Osteoblast (primary cell): ENCODE results near the gene DRD3. TPM values are rescaled to one million over a fixed set of nuclear protein-coding genes. Genes with fewer than 3 reads are reported as not detected.

Source experiments
- DNase-seq: peaks from one replicate; pipeline ENCODE4 v3.0.0; 2011; ENCODE audit warnings: low spot score, mixed read lengths; ENCODE audit not compliant: insufficient read length; ENCODE audit errors: missing footprints
- H2AFZ ChIP-seq: 2 replicates; pipeline ENCODE4 v1.6.0; 2011; ENCODE audit warnings: mild to moderate bottlenecking, low read length
- H3K27ac ChIP-seq: 2 replicates; pipeline ENCODE4 v1.5.1; 2011; ENCODE audit warnings: mild to moderate bottlenecking, low read depth, low read length, moderate library complexity
- H3K27me3 ChIP-seq: 2 replicates; pipeline ENCODE4 v1.6.0; 2012; ENCODE audit warnings: mild to moderate bottlenecking, control low read depth, inconsistent platforms, low read length, moderate library complexity; ENCODE audit not compliant: insufficient read depth
- H3K36me3 ChIP-seq: 2 replicates; pipeline ENCODE4 v1.5.1; 2011; ENCODE audit warnings: mild to moderate bottlenecking, low read length, control low read depth, moderate library complexity; ENCODE audit not compliant: insufficient read depth
- H3K4me1 ChIP-seq: 2 replicates; pipeline ENCODE4 v1.5.1; 2011; ENCODE audit warnings: mild to moderate bottlenecking, low read length, control low read depth, moderate library complexity; ENCODE audit not compliant: insufficient read depth
- H3K4me2 ChIP-seq: 2 replicates; pipeline ENCODE4 v1.6.0; 2011; ENCODE audit warnings: mild to moderate bottlenecking, low read length; ENCODE audit not compliant: insufficient read depth
- H3K4me3 ChIP-seq: fragments of 200-600 bp; sonication (generic); 3 replicates; pipeline ENCODE4 v1.5.1; 2012; ENCODE audit warnings: mild to moderate bottlenecking, low read length, inconsistent platforms; ENCODE audit not compliant: insufficient read depth
- H3K79me2 ChIP-seq: 2 replicates; pipeline ENCODE4 v1.6.0; 2012; ENCODE audit warnings: mild to moderate bottlenecking, low read length, control low read depth, inconsistent platforms; ENCODE audit not compliant: insufficient read depth
- H3K9me3 ChIP-seq: 2 replicates; pipeline ENCODE4 v1.5.1; 2011; ENCODE audit warnings: low read depth, low read length, control low read depth
- H4K20me1 ChIP-seq: 2 replicates; pipeline ENCODE4 v1.6.0; 2012; ENCODE audit warnings: mild to moderate bottlenecking, low read length, control low read depth; ENCODE audit not compliant: insufficient read depth
- total RNA-seq: library from RNA; depleted of rRNA; stranded (reverse); fragments of >200 nt; gene quantifications from 2 replicates; pipeline ENCODE4 v1.2.3, GENCODE V29; 2012
- TF ChIP-seq, protein P1 (sequence below): IDR thresholded peaks from 2 replicates; pipeline ENCODE4 v1.5.1; 2011; ENCODE audit warnings: mild to moderate bottlenecking, low read depth, low read length, moderate library complexity; ENCODE audit errors: extremely low read depth

Gene DRD3
- total RNA-seq, 1 donor = not detected

DNA sequence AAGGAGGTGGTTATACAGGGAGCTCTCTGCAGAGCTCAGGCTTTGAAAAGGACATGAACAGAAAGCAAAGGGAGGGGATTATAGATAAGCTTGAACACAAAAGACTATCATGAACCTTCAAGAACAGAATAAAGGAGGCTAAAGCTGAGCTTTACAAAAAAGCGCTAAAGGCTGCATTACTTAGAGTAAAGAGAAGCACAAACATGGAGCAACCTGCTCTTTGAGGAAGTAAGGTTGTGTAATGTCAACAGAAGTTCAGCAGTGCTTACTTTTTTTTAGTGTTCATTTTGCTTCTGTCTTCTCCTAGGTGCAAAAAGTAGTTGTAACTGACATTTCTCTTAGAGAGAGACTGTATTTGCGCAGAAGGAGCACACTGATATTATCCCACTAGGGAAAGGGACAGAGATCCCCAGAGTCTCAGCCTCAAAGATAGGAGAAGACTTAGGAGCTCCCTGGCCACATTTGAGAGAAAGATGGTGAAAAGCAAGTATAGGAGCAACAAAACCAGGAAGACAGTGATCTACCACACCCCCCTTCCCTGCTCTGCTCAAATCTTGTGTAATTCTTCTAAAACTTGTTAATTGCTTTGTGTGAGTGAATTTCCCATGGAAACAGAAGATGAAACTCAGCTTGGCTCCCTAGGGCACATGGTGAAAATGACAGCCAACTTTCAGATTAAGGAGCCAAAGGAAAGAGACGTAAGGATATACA is 67.6 kb downstream of the DRD3 start:
- no peak overlapping the region for H3K27ac ChIP-seq
- no peak for DNase-seq
- H3K4me3 ChIP-seq = no peak overlapping the region
- no peaks in the 10 kb centered on the region for H3K4me1 ChIP-seq
- H3K36me3 ChIP-seq = no peaks in the 10 kb centered on the region
- no peaks in the 10 kb centered on the region for H4K20me1 ChIP-seq
- no peaks in the 10 kb centered on the region for H3K79me2 ChIP-seq
- TF ChIP-seq, protein P1, sequence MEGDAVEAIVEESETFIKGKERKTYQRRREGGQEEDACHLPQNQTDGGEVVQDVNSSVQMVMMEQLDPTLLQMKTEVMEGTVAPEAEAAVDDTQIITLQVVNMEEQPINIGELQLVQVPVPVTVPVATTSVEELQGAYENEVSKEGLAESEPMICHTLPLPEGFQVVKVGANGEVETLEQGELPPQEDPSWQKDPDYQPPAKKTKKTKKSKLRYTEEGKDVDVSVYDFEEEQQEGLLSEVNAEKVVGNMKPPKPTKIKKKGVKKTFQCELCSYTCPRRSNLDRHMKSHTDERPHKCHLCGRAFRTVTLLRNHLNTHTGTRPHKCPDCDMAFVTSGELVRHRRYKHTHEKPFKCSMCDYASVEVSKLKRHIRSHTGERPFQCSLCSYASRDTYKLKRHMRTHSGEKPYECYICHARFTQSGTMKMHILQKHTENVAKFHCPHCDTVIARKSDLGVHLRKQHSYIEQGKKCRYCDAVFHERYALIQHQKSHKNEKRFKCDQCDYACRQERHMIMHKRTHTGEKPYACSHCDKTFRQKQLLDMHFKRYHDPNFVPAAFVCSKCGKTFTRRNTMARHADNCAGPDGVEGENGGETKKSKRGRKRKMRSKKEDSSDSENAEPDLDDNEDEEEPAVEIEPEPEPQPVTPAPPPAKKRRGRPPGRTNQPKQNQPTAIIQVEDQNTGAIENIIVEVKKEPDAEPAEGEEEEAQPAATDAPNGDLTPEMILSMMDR = no peak
- no peak overlapping the region for H2AFZ ChIP-seq
- no peak overlapping the region for H3K4me2 ChIP-seq
- H3K9me3 ChIP-seq = no peaks in the 10 kb centered on the region
- peaks cover 18% of the 10 kb centered on the region for H3K27me3 ChIP-seq

DNA sequence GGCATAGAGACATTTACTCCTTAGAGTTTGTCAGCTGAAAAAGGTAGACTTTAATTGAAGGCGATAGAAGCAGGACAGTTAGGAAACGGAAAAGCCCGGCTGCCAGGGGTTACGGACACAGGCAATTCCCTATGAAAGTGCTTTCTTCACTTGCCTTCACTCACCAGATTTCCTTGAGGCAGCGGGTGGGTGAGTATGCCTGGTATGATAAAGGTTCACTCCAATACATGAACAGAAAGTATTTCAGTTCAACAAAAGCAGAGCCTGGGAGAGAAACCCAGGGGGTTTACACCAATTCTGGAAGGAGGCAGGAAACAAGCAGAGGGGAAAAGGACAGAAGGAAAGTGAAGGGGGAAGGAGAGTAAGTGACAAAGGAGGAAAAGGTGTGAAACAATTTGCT is 68.4 kb downstream of the DRD3 start:
- Histone ChIP-seq H3K9me3 (no peaks in the 10 kb centered on the region), H3K4me2 (no peak overlapping the region), H3K79me2 (no peaks in the 10 kb centered on the region), H3K36me3 (no peaks in the 10 kb centered on the region), H4K20me1 (no peaks in the 10 kb centered on the region), H2AFZ (no peak overlapping the region), H3K4me1 (no peaks in the 10 kb centered on the region), H3K27me3 (peaks cover 18% of the 10 kb centered on the region), H3K27ac (no peak overlapping the region), H3K4me3 (no peak overlapping the region)
- TF ChIP-seq, protein P1 = no peak
- DNase-seq = no peak

DNA sequence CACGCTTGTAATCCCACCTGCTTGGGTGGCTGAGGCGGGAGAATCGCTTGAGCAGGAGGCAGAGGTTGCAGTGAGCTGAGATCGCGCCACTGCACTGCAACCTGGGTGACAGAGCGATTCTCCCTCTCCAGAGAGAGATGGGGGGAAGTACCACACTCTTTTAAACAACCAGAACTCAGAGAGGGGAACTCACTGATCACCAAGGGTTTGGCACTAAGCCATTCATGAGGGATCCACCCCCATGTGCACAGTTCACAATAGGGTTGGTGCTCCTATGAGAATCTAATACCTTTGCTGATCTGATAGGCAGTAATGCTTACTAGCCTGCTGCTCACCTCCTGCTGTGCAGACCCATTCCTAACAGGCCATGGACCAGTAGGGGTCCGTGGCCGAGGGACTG is 70.7 kb downstream of the DRD3 start:
- Histone ChIP-seq H3K79me2 (no peaks in the 10 kb centered on the region), H3K9me3 (no peaks in the 10 kb centered on the region), H3K36me3 (no peaks in the 10 kb centered on the region), H3K4me2 (no peak overlapping the region), H4K20me1 (no peaks in the 10 kb centered on the region), H2AFZ (no peak overlapping the region), H3K4me1 (no peaks in the 10 kb centered on the region), H3K27ac (no peak overlapping the region), H3K4me3 (no peak overlapping the region), H3K27me3 (peaks cover 18% of the 10 kb centered on the region)
- DNase-seq = no peak
- TF ChIP-seq, protein P1 = no peak

DNA sequence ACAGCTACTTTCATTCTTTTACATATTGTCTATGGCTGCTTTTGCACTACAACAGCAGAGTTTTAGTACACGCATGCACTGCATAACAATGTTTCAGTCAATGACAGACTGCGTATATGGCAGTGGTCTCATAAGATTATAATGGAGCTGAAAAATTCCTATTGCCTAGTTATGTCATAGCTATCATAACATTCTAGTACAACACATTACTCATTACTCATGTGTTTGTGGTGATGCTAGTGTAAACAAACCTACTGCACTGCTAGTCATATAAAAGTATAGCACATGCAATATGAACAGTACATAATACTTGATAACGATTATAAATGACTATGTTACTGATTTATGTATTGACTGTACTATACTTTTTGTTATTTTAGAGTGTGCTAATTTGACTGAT is 74.4 kb downstream of the DRD3 start:
- Histone ChIP-seq H3K36me3 (no peaks in the 10 kb centered on the region), H3K79me2 (no peaks in the 10 kb centered on the region), H2AFZ (no peak overlapping the region), H3K4me2 (no peak overlapping the region), H3K4me1 (no peaks in the 10 kb centered on the region), H3K27me3 (peaks cover 3% of the 10 kb centered on the region), H3K9me3 (no peaks in the 10 kb centered on the region), H3K27ac (no peak overlapping the region), H4K20me1 (no peaks in the 10 kb centered on the region), H3K4me3 (no peak overlapping the region)
- no peak for DNase-seq
- TF ChIP-seq, protein P1 = no peak
